ENCODE data around the gene KDM8.

GRCh38 chr16:27264151-27264550, 60.8 kb downstream of the KDM8 start:
- TF ChIP-seq CTCF (IDR thresholded peaks at IDR 0.05) = no peak
- no peak for TF ChIP-seq POLR2A (IDR thresholded peaks at IDR 0.05)
- no peak for TF ChIP-seq EP300 (IDR thresholded peaks at IDR 0.05; ENCODE audit: low read depth)

All from transverse colon (tissue), 3 donors.